K562 (cell line): ENCODE measurements around the gene NME8. TPM values are rescaled to one million over a fixed set of nuclear protein-coding genes. Genes with fewer than 3 reads are reported as not detected.

Experiments
- C11orf30 ChIP-seq: fragments of 450-650 bp; IDR thresholded peaks from 2 replicates; pipeline ENCODE4 v1.6.1; 2016; ENCODE audit warnings: low read depth, mild to moderate bottlenecking
- EP300 ChIP-seq: IDR thresholded peaks from 2 replicates; pipeline ENCODE4 v1.6.1; 2012; ENCODE audit warnings: low read length, improper control_type of control experiment
- ESRRA ChIP-seq: fragments of 450-650 bp; IDR thresholded peaks from 2 replicates; pipeline ENCODE4 v1.6.1; 2014; ENCODE audit warnings: low read depth, mild to moderate bottlenecking, moderate library complexity, borderline replicate concordance
- ETS1 ChIP-seq: conservative IDR thresholded peaks from 2 replicates; pipeline ENCODE4 v1.6.1; 2011; ENCODE audit warnings: low read depth, mild to moderate bottlenecking, low read length; ENCODE audit not compliant: control insufficient read depth
- EZH2 ChIP-seq: IDR thresholded peaks from 2 replicates; pipeline ENCODE4 v1.6.1; 2012; ENCODE audit warnings: low read depth, mild to moderate bottlenecking, inconsistent platforms, low read length, borderline replicate concordance
- FOS ChIP-seq: IDR thresholded peaks from 3 replicates; pipeline ENCODE4 v1.6.1; 2011; ENCODE audit not compliant: insufficient read length; ENCODE audit errors: extremely low read depth
- GATAD2A ChIP-seq: fragments of 450-650 bp; IDR thresholded peaks from 2 replicates; pipeline ENCODE4 v1.6.1; 2017
- NCOA1 ChIP-seq: fragments of 450-650 bp; IDR thresholded peaks from 2 replicates; pipeline ENCODE4 v1.6.1; 2016; ENCODE audit warnings: low read depth
- NFIC ChIP-seq: fragments of 450-650 bp; IDR thresholded peaks from 2 replicates; pipeline ENCODE4 v1.6.1; 2017; ENCODE audit warnings: mild to moderate bottlenecking, inconsistent platforms
- NFRKB ChIP-seq: fragments of 450-650 bp; IDR thresholded peaks from 2 replicates; pipeline ENCODE4 v1.6.1; 2016; ENCODE audit warnings: low read depth
- PCBP1 ChIP-seq: fragments of 200-400 bp; formaldehyde crosslinking; IDR thresholded peaks from 2 replicates; pipeline ENCODE4 v1.6.1; 2018; ENCODE audit warnings: mild to moderate bottlenecking, low read depth, low read length; ENCODE audit not compliant: poor library complexity, severe bottlenecking
- RBM25 ChIP-seq: fragments of 200-400 bp; formaldehyde crosslinking; IDR thresholded peaks from 2 replicates; pipeline ENCODE4 v1.6.1; 2018; ENCODE audit warnings: low read length, low read depth, moderate library complexity; ENCODE audit not compliant: severe bottlenecking
- SMAD1 ChIP-seq: fragments of 150-350 bp; IDR thresholded peaks from 2 replicates; pipeline ENCODE4 v1.6.1; 2014; ENCODE audit warnings: low read length, low read depth; ENCODE audit not compliant: partially characterized antibody
- TRIM24 ChIP-seq, 2 experiments: fragments of 450-650 bp; IDR thresholded peaks; 2 replicates each; pipeline ENCODE4 v1.6.1; 2016
- ZBTB33 ChIP-seq: sonication (generic); formaldehyde crosslinking; IDR thresholded peaks from 2 replicates; pipeline ENCODE4 v1.8.1; 2023; ENCODE audit warnings: mild to moderate bottlenecking, missing genetic modification reagents
- ZKSCAN8 ChIP-seq: fragments of 200-800 bp; sonication (Bioruptor generic); IDR thresholded peaks from 2 replicates; pipeline ENCODE4 v1.6.1; 2016; ENCODE audit warnings: missing genetic modification characterization, missing compliant biosample characterization
- ZNF395 ChIP-seq: fragments of 200-800 bp; sonication (Bioruptor generic); IDR thresholded peaks from 2 replicates; pipeline ENCODE4 v1.6.1; 2017; ENCODE audit warnings: missing genetic modification characterization, missing compliant biosample characterization
- ZNF444 ChIP-seq: fragments of 250-450 bp; sonication (Bioruptor Pico); IDR thresholded peaks from 2 replicates; pipeline ENCODE4 v1.4.0; 2020; ENCODE audit warnings: mild to moderate bottlenecking, moderate library complexity
- ZNF592 ChIP-seq: fragments of 450-650 bp; IDR thresholded peaks from 2 replicates; pipeline ENCODE4 v1.6.1; 2017; ENCODE audit warnings: antibody characterized with exemption, mild to moderate bottlenecking
- polyA plus RNA-seq, 8 experiments: library from polyadenylated mRNA; depleted of rRNA in 4 of 8; stranded (reverse) in 5 of 8; unstranded in 3 of 8; fragments of >200 nt; fragmentation: Nextera tagmentation in 2 of 8; fragmentation: Illumina TruSeq in 1 of 8; extraction: Ambion mirVana in 2 of 8; extraction: Trizol in 1 of 8; gene quantifications; 2 replicates each; pipeline versions ENCODE4 v1.2.1 to v1.2.3, GENCODE V29; 2011 to 2014; ENCODE audit warnings: inconsistent platforms in 1 of 8, missing spikeins in 1 of 8
- total RNA-seq, 7 experiments: library from RNA; depleted of rRNA in 6 of 7; stranded (reverse); fragments of >200 nt in 6 of 7; fragmentation: Illumina TruSeq in 2 of 7; extraction: Trizol in 2 of 7; gene quantifications; 2 replicates each; pipeline versions ENCODE4 v1.2.1 to v1.2.3, GENCODE V29; 2011 to 2021; ENCODE audit warnings: low replicate concordance in 1 of 7

The NME8 gene
- total and polyA plus RNA-seq, 9 of the 15 experiments (the other 6 are each of a cell fraction or from before 2014, with no cell fraction given): not detected

- TF ChIP-seq ZNF592 (peak; percentile 69; the same call in 1 of the 2 replicates), ZNF444 (CRISPR knock-in tag) (no peak), C11orf30 (peak; percentile 76), EZH2 (no peak), ZBTB33 (CRISPR knock-in tag) (no peak), GATAD2A (no peak), ESRRA (no peak), TRIM24 (IDR thresholded peaks at IDR 0.05) (peak in 1 of 2 experiments; percentile 28; a peak in 1 of 4 replicates), NCOA1 (no peak), SMAD1 (no peak), NFRKB (no peak), ZKSCAN8 (no peak), NFIC (0 out of 2 replicates have a peak, but pooled peaks have one; percentile 15), ETS1 (no peak), FOS (no peak), RBM25 (no peak), PCBP1 (peak; percentile 77), ZNF395 (CRISPR knock-in tag) (no peak), EP300 (peak; percentile 23; the same call in 1 of the 2 replicates)
Measured at GRCh38 chr7:37920849-37921805, 72.7 kb downstream of the NME8 start (continued).
